ENCODE data around the gene ZNF844.
"Not testable (repeated sequence)": the region's sequence is repeated elsewhere in the genome, so short reads cannot be mapped to it uniquely, and the experiment has no call there.

The ZNF844 gene

GRCh38 chr19:12090807-12091206, 26.3 kb downstream of the ZNF844 start:
- intact Hi-C loops (cut with DNase I): no loop called here
- DNase-seq: peak; percentile 41 to 88 (median 71)

- intact Hi-C loops (cut with DNase I): no loop called here
- peak; percentile 57 to 90 (median 79) for DNase-seq
These were observed 27.7 kb downstream of the ZNF844 start for GRCh38 chr19:12092065-12092867.

- intact Hi-C loops (cut with DNase I): no loop called here
- no peak for DNase-seq
These were observed 28.4 kb downstream of the ZNF844 start for GRCh38 chr19:12092956-12093355.

- DNase-seq: no peak
- intact Hi-C loops (cut with DNase I): no loop called here
These were observed 29.2 kb downstream of the ZNF844 start for GRCh38 chr19:12093777-12094176.

GRCh38 chr19:12095111-12095790, 30.7 kb downstream of the ZNF844 start:
- DNase-seq: no peak
- intact Hi-C loops (cut with DNase I): no loop called here

- intact Hi-C loops (cut with DNase I): no loop called here
- no peak for DNase-seq
These were observed 33.5 kb downstream of the ZNF844 start for GRCh38 chr19:12098040-12098439.

- intact Hi-C loops (cut with DNase I); DNase-seq: not testable (repeated sequence)
These were observed 39.4 kb downstream of the ZNF844 start for GRCh38 chr19:12103909-12104308.

- no peak for DNase-seq
- intact Hi-C loops (cut with DNase I): no loop called here
These were observed 46.6 kb downstream of the ZNF844 start for GRCh38 chr19:12111176-12111575.

- no peak for DNase-seq
- intact Hi-C loops (cut with DNase I): no loop called here
These were observed 47.6 kb downstream of the ZNF844 start for GRCh38 chr19:12111943-12112637.

GRCh38 chr19:12112701-12113100, 48.2 kb downstream of the ZNF844 start:
- no peak for DNase-seq
- intact Hi-C loops (cut with DNase I): no loop called here

GRCh38 chr19:12113121-12113520, 48.6 kb downstream of the ZNF844 start:
- intact Hi-C loops (cut with DNase I): no loop called here
- no peak for DNase-seq

GRCh38 chr19:12117201-12117970, 52.9 kb downstream of the ZNF844 start:
- no peak for DNase-seq
- intact Hi-C loops (cut with DNase I): no loop called here

GRCh38 chr19:12126707-12127106, 62.2 kb downstream of the ZNF844 start:
- intact Hi-C loops (cut with DNase I): no loop called here

More at GRCh38 chr19:12126707-12127106, 62.2 kb downstream of the ZNF844 start:
- peak in 22 of 42 donors; percentile 3 to 70 (median 20) for DNase-seq
